SK-N-SH (cell line): ENCODE measurements around the gene LRSAM1. TPM values are rescaled to one million over a fixed set of nuclear protein-coding genes. Genes with fewer than 3 reads are reported as not detected.

ENCODE experiments used
- CTCF ChIA-PET: fragments of 300-600, 350-600 bp; formaldehyde crosslinking; extraction: SDS; loops from one replicate; lab custom pipeline; 2021; lab: Yijun Ruan, JAX
- POLR2A ChIA-PET: fragments of 350-600 bp; sonication (Branson Sonifier 250); formaldehyde crosslinking; extraction: SDS; loops from one replicate; lab custom pipeline; 2020; ENCODE audit warnings: antibody characterized with exemption, inconsistent platforms; lab: Yijun Ruan, JAX
- DNase-seq: peaks from one replicate; pipeline ENCODE4 v3.0.0; 2012
- H2AFZ ChIP-seq: fragments of 200-600 bp; sonication (generic); 2 replicates; pipeline ENCODE4 v1.8.1; 2016; ENCODE audit warnings: antibody characterized with exemption, mild to moderate bottlenecking, low read depth
- H3F3A ChIP-seq: fragments of 200-600 bp; sonication (generic); replicated peaks from 2 replicates; pipeline ENCODE3; 2016; ENCODE audit warnings: antibody characterized with exemption, mild to moderate bottlenecking; ENCODE audit not compliant: insufficient read depth
- H3K27ac ChIP-seq, 2 experiments: fragments of 200-500 bp in 1 of 2; fragments of 200-600 bp in 1 of 2; sonication (Bioruptor generic) in 1 of 2; sonication (generic), shearing (Covaris generic) in 1 of 2; 2 replicates each; pipeline versions ENCODE4 v1.5.1 to v1.6.1; 2014 to 2016; ENCODE audit warnings: low read depth in 2 of 2, inconsistent platforms in 1 of 2, low read length in 1 of 2, mild to moderate bottlenecking in 1 of 2, mixed read lengths in 1 of 2
- H3K27me3 ChIP-seq: fragments of 200-600 bp; sonication (generic), shearing (Covaris generic); 2 replicates; pipeline ENCODE4 v1.6.1; 2016; ENCODE audit warnings: mixed run types; ENCODE audit not compliant: insufficient read depth
- H3K36me3 ChIP-seq, 2 experiments: fragments of 200-500 bp in 1 of 2; fragments of 200-600 bp in 1 of 2; sonication (Bioruptor generic) in 1 of 2; sonication (generic) in 1 of 2; replicated peaks in 1 of 2; 2 replicates each; pipeline versions ENCODE3 to v1.5.1; 2014 to 2016; ENCODE audit warnings: low read length in 1 of 2, mild to moderate bottlenecking in 1 of 2; ENCODE audit not compliant: insufficient read depth in 2 of 2, control insufficient read depth in 1 of 2
- H3K4me1 ChIP-seq, 2 experiments: fragments of 200-500 bp in 1 of 2; fragments of 200-600 bp in 1 of 2; sonication (Bioruptor generic) in 1 of 2; sonication (generic), shearing (Covaris generic) in 1 of 2; 2 replicates each; pipeline versions ENCODE4 v1.5.1 to v1.6.1; 2014 to 2016; ENCODE audit warnings: low read depth in 1 of 2, low read length in 1 of 2, mixed run types in 1 of 2; ENCODE audit not compliant: insufficient read depth in 2 of 2, control insufficient read depth in 1 of 2
- H3K4me2 ChIP-seq: fragments of 200-600 bp; sonication (generic), shearing (Covaris generic); 2 replicates; pipeline ENCODE4 v1.6.1; 2017; ENCODE audit warnings: mixed run types
- H3K4me3 ChIP-seq, 2 experiments: fragments of 200-500 bp in 1 of 2; fragments of 200-600 bp in 1 of 2; sonication (Bioruptor generic) in 1 of 2; sonication (generic), shearing (Covaris generic) in 1 of 2; 2 replicates each; pipeline versions ENCODE4 v1.5.1 to v1.8.1; 2014 to 2016; ENCODE audit warnings: low read depth in 2 of 2, inconsistent platforms in 1 of 2, low read length in 1 of 2, mild to moderate bottlenecking in 1 of 2, mixed read lengths in 1 of 2, moderate library complexity in 1 of 2
- H3K79me2 ChIP-seq: fragments of 200-600 bp; sonication (generic); 2 replicates; pipeline ENCODE4 v1.8.1; 2017; ENCODE audit warnings: mild to moderate bottlenecking; ENCODE audit not compliant: insufficient read depth
- H3K9ac ChIP-seq: fragments of 200-600 bp; sonication (generic); 2 replicates; pipeline ENCODE4 v1.6.1; 2017; ENCODE audit warnings: mixed run types
- H3K9me2 ChIP-seq: fragments of 200-600 bp; sonication (generic); 2 replicates; pipeline ENCODE4 v1.6.1; 2017; ENCODE audit warnings: mixed run types
- H3K9me3 ChIP-seq: fragments of 200-600 bp; sonication (generic); 2 replicates; pipeline ENCODE4 v1.6.1; 2017; ENCODE audit warnings: mixed run types, mild to moderate bottlenecking, moderate library complexity
- H4K20me1 ChIP-seq: fragments of 200-600 bp; sonication (generic); 2 replicates; pipeline ENCODE4 v1.6.1; 2017; ENCODE audit warnings: mild to moderate bottlenecking, mixed run types; ENCODE audit not compliant: insufficient read depth
- CHD2 ChIP-seq: fragments of 150-350 bp; IDR thresholded peaks from 2 replicates; pipeline ENCODE4 v1.6.1; 2018; ENCODE audit warnings: low read length; ENCODE audit not compliant: partially characterized antibody
- CTCF ChIP-seq: fragments of 200-600 bp; sonication (generic); IDR thresholded peaks from 2 replicates; pipeline ENCODE4 v1.6.1; 2017; ENCODE audit warnings: antibody characterized with exemption, mild to moderate bottlenecking, moderate library complexity
- ELF1 ChIP-seq: IDR thresholded peaks from 2 replicates; pipeline ENCODE4 v1.4.0; 2012
- EP300 ChIP-seq, 2 experiments: IDR thresholded peaks; 2 replicates each; pipeline versions ENCODE4 v1.4.0 to v1.6.1; 2012; ENCODE audit warnings: borderline replicate concordance in 1 of 2, low read depth in 1 of 2, low read length in 1 of 2
- FOSL2 ChIP-seq: IDR thresholded peaks from 2 replicates; pipeline ENCODE4 v1.4.0; 2012; ENCODE audit warnings: low read depth, mild to moderate bottlenecking, moderate library complexity, borderline replicate concordance
- GATA2 ChIP-seq: sonication (generic); formaldehyde crosslinking; IDR thresholded peaks from 2 replicates; pipeline ENCODE4 v1.5.0; 2020; ENCODE audit warnings: mild to moderate bottlenecking, missing genetic modification reagents
- IRF3 ChIP-seq: fragments of 150-350 bp; IDR thresholded peaks from 2 replicates; pipeline ENCODE4 v1.6.1; 2016; ENCODE audit warnings: mild to moderate bottlenecking, low read depth, low read length
- JUND ChIP-seq: IDR thresholded peaks from 2 replicates; pipeline ENCODE4 v1.4.0; 2012
- MAX ChIP-seq: IDR thresholded peaks from 2 replicates; pipeline ENCODE4 v1.4.0; 2012; ENCODE audit warnings: low read depth
- MXI1 ChIP-seq: IDR thresholded peaks from 2 replicates; pipeline ENCODE4 v1.6.1; 2012; ENCODE audit warnings: mild to moderate bottlenecking, low read depth, low read length, improper control_type of control experiment
- NFIC ChIP-seq: IDR thresholded peaks from 2 replicates; pipeline ENCODE4 v1.4.0; 2012; ENCODE audit warnings: borderline replicate concordance
- PBX3 ChIP-seq: IDR thresholded peaks from 2 replicates; pipeline ENCODE4; 2012
- POLR2AphosphoS5 ChIP-seq: IDR thresholded peaks from 2 replicates; pipeline ENCODE4 v1.6.1; 2012; ENCODE audit warnings: low read depth, low read length
- RFX5 ChIP-seq: IDR thresholded peaks from 2 replicates; pipeline ENCODE4 v1.6.1; 2012; ENCODE audit warnings: mild to moderate bottlenecking, improper control_type of control experiment, low read length
- RXRA ChIP-seq: IDR thresholded peaks from 2 replicates; pipeline ENCODE4 v1.4.0; 2012; ENCODE audit warnings: low read depth, mild to moderate bottlenecking, borderline replicate concordance
- SMC3 ChIP-seq: IDR thresholded peaks from 2 replicates; pipeline ENCODE4 v1.6.1; 2012; ENCODE audit warnings: low read depth, low read length, improper control_type of control experiment
- TAF1 ChIP-seq: IDR thresholded peaks from 2 replicates; pipeline ENCODE4 v1.6.1; 2012; ENCODE audit warnings: low read depth, mild to moderate bottlenecking, low read length, moderate library complexity, borderline replicate concordance
- TCF12 ChIP-seq: IDR thresholded peaks from 2 replicates; pipeline ENCODE4 v1.4.0; 2012
- USF1 ChIP-seq: IDR thresholded peaks from 2 replicates; pipeline ENCODE4 v1.4.0; 2012; ENCODE audit warnings: low read depth, borderline replicate concordance
- WGBS: methylation state at CpG from one replicate; pipeline ENCODE4 v1.1.6; 2017; ENCODE audit warnings: low lambda C conversion rate; 5-methylcytosine and 5-hydroxymethylcytosine counted together
- polyA plus RNA-seq, 3 experiments: library from polyadenylated mRNA; depleted of rRNA; stranded (reverse); fragments of >200 nt; gene quantifications; 2 replicates each; pipeline ENCODE4 v1.2.3, GENCODE V29; 2012

The LRSAM1 gene
- polyA plus RNA-seq, 1 of the 3 experiments (the other 2 are of a cell fraction) = 8.0 TPM

- TF ChIP-seq ELF1 (no peak), MXI1 (peak; percentile 50; the same call in 1 of the 2 replicates), POLR2AphosphoS5 (no peak), TCF12 (peak; percentile 33; the same call in 1 of the 2 replicates), RXRA (no peak), USF1 (no peak), NFIC (peak; percentile 38), IRF3 (no peak), CHD2 (no peak), GATA2 (no peak), PBX3 (no peak), RFX5 (no peak), EP300 (IDR thresholded peaks at IDR 0.05; ENCODE audit: borderline replicate concordance in 1 of 2, low read depth in 1 of 2, low read length in 1 of 2) (no peak)
Observed at GRCh38 chr9:127452691-127453090, 1.4 kb downstream of the LRSAM1 start (continued).

GRCh38 chr9:127455324-127455992, 4.1 kb downstream of the LRSAM1 start:
- H3K9me3 ChIP-seq = no peaks in the 10 kb centered on the region
- ChIA-PET CTCF (interaction anchor here (1.0 to 2.6 kb wide), 3 partner anchors 48 to 518 kb away, joined by 3 to 11 read pairs (median 5); partner anchors contain the start of gene TOR2A), POLR2A (no interaction called here)
- no peak overlapping the region for H3K4me2 ChIP-seq
- H3K27me3 ChIP-seq = no peaks in the 10 kb centered on the region
- H4K20me1 ChIP-seq = peaks cover 5% of the 10 kb centered on the region
- H3K9me2 ChIP-seq = no peaks in the 10 kb centered on the region
- no peak for TF ChIP-seq SMC3
- no peak for TF ChIP-seq TCF12
- TF ChIP-seq CTCF = peak; percentile 30; the same call in 1 of the 2 replicates
- TF ChIP-seq MAX = no peak
- no peak for TF ChIP-seq FOSL2
- no peak for TF ChIP-seq RXRA
- TF ChIP-seq TAF1 = no peak
- no peak for TF ChIP-seq JUND
- no peak overlapping the region for H3K27ac ChIP-seq
- H2AFZ ChIP-seq = no peak overlapping the region
- WGBS = 83% methylated on average over 6 of the region's 6 CpGs
- peaks cover 0 to 15% of the 10 kb centered on the region in 2 experiments; a peak in 1 of 4 replicates for H3K4me1 ChIP-seq
- H3K36me3 ChIP-seq = peaks cover 12 to 30% of the 10 kb centered on the region in 2 experiments
- no peak overlapping the region for H3K4me3 ChIP-seq
- H3K79me2 ChIP-seq = peaks cover 29% of the 10 kb centered on the region
- no peak overlapping the region for H3K9ac ChIP-seq
- peaks cover 9% of the 10 kb centered on the region for H3F3A ChIP-seq
- DNase-seq = no peak
